HG03135 (cell line): ENCODE measurements around the gene PRSS1.

Source experiments
- ATAC-seq: cut with Tn5 transposase; IDR thresholded peaks from one replicate; pipeline ENCODE4 v1.9.1; 2021; ENCODE audit warnings: mild to moderate bottlenecking, moderate library complexity; ENCODE audit not compliant: unreplicated experiment

PRSS1 gene

GRCh38 chr7:142791502-142791901, 42.2 kb downstream of the PRSS1 start:
- ATAC-seq, result no peak

GRCh38 chr7:142792129-142792528, 42.9 kb downstream of the PRSS1 start:
- no peak for ATAC-seq

- ATAC-seq, result no peak
Measured at GRCh38 chr7:142792593-142792992, 43.3 kb downstream of the PRSS1 start.

- no peak for ATAC-seq
Measured at GRCh38 chr7:142793156-142793555, 43.9 kb downstream of the PRSS1 start.

GRCh38 chr7:142795339-142795863, 46.1 kb downstream of the PRSS1 start:
- no peak for ATAC-seq

- no peak for ATAC-seq
Measured at GRCh38 chr7:142796001-142796500, 46.8 kb downstream of the PRSS1 start.

- peak; percentile 50 for ATAC-seq
Measured at GRCh38 chr7:142796501-142797390, 47.5 kb downstream of the PRSS1 start.

- peak; percentile 37 for ATAC-seq
Measured at GRCh38 chr7:142797391-142798377, 48.4 kb downstream of the PRSS1 start.

GRCh38 chr7:142798451-142799436, 49.5 kb downstream of the PRSS1 start:
- ATAC-seq, result no peak

GRCh38 chr7:142799437-142799835, 50.2 kb downstream of the PRSS1 start:
- ATAC-seq, result no peak

- ATAC-seq, result no peak
Measured at GRCh38 chr7:142800088-142800487, 50.8 kb downstream of the PRSS1 start.

GRCh38 chr7:142800699-142801260, 51.5 kb downstream of the PRSS1 start:
- ATAC-seq, result no peak

GRCh38 chr7:142801601-142802295, 52.5 kb downstream of the PRSS1 start:
- no peak for ATAC-seq

- no peak for ATAC-seq
Measured at GRCh38 chr7:142802301-142802700, 53.0 kb downstream of the PRSS1 start.
